A549 treated with dexamethasone at 1 μM for 4 hours (cell line): ENCODE measurements around the gene PUS3. TPM values are rescaled to one million over a fixed set of nuclear protein-coding genes. Genes with fewer than 3 reads are reported as not detected.

Experiments used
- total RNA-seq: library from RNA; stranded (reverse); fragments of 200-300 nt; extraction: Qiagen RNA extraction; gene quantifications from 5 replicates; pipeline ENCODE4 v1.2.3, GENCODE V29; 2022

Gene PUS3, protein sequence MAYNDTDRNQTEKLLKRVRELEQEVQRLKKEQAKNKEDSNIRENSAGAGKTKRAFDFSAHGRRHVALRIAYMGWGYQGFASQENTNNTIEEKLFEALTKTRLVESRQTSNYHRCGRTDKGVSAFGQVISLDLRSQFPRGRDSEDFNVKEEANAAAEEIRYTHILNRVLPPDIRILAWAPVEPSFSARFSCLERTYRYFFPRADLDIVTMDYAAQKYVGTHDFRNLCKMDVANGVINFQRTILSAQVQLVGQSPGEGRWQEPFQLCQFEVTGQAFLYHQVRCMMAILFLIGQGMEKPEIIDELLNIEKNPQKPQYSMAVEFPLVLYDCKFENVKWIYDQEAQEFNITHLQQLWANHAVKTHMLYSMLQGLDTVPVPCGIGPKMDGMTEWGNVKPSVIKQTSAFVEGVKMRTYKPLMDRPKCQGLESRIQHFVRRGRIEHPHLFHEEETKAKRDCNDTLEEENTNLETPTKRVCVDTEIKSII
- total RNA-seq: 8.1 to 11.7 TPM (median 8.7 TPM) in 5 replicates

DNA sequence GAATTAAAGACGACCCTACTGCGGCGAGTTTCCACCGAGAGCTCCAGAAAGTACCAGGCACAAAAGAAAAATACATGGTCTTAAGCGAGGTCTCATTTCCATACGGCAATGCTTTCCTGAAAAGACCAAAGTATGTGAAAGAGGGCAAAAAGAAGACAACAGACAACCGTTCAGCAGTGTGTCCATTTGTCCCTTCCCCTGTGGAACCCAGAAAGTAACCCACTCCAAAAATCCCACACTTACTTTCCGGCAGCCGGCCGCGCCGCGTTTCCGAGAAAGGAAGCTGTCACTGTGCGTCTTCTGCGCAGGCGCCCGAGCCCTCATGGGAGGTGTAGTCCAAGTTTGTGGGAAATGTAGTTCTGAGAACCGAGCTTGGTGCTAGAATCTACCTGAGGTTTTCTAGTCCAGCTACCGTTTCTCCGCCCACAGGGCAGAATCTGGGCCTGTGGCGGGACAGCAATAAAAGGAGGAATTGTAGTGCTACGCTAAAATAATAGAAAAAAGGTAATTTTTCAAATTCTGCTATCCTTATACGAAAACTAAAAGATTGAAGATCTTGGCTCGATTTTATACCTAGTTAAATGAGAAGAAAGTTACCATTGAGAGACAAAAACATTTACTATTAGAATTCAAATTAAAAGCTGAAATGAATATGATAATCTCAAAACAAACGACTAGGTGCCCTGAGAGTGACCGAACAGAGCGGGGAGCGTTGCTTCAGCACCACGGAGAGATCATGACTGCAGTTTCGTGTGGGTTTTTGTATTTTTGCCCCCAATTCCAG lies at the start of gene PUS3:
Gene PUS3, minus strand, starts transcription at position 280 of the 784 bp plus-strand sequence. CDS start 6,922 bp downstream, outside the sequence.

DNA sequence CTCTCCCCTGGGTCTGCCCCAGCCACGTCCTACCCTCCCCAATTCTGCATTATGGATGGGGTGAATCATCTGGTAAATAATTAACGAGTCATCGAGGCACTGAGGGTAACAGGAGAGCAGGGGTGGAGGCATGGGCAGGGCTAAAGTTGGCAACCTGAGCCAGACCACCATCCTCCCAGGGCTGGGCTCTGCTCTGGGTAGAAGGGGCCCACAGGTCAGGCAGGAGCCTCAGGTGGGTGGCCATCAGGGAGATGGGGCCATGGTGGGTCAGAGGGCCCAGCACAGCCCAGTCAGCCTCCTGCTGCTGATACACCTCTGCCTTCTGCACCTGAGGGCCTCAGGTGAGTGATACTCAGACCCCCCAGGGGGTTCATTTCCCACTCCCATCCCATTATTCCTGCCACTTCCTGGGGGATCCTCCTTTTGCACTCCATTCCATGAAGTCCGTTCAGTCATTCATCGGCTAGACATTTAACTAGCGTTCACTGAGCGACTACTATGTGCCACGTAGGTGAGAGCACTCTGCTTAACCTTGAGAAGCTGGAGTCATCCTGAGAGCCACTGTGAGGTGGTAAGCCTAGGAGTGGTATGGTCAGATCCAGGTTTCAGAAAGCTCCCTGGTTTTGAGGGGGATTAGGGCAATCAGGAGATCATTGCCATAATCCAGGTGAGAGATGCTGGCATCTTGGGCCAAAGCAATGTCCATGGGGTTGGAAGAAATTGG lies 43.0 kb upstream of the PUS3 start, which contains the start of gene VSIG10L2:
Gene VSIG10L2, plus strand, starts transcription at position 248 of the 724 bp plus-strand sequence. Its CDS starts 12 bp downstream, at position 260.

DNA sequence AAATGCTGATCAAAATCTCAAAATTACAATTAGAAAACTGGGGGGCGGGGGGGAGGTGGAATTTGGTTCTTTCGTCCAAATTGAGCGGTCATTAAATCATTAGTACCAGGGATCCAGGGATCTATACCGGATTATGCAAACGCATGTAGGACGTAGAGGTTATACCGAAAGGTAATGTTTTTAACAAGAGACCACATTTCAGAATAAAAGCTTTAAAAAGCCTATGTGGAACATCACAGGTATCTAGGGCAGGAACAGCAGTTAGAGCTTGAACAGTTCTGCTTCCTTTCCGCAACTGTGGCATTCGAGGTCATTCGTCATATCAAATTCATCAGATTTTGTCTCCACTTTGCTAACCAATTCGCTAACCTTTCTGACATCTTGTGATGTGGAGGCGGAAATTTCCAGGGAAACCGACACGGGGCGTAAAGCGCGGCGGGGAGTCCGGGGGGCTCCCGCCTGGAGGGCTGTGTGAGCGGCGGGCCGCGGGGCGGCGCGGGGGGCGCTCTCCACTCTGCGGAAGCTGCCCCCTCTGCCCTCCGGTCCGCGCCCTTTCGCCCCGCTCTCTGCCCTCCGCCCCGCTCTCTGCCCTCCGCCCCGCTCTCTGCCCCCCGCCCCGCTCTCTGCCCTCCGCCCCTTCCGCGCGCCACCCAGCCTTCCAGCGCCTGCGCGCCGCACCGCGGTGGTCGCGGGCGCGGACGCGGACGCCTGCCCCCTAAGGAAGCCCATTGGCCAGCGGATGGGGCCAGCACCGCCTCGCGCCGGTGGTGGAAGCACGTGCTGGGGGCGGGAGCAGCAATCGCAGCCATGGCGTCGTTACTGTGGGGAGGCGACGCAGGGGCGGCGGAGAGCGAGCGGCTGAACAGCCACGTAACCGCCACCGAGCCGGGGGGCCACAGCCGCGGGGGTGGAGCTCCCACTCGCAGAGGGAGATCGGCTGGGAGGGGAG lies 979 bp upstream of the PUS3 start, which contains the start of gene DDX25:
Gene DDX25, plus strand, starts transcription at position 798 of the 949 bp plus-strand sequence. Its CDS starts 10 bp downstream, at position 808.

DNA sequence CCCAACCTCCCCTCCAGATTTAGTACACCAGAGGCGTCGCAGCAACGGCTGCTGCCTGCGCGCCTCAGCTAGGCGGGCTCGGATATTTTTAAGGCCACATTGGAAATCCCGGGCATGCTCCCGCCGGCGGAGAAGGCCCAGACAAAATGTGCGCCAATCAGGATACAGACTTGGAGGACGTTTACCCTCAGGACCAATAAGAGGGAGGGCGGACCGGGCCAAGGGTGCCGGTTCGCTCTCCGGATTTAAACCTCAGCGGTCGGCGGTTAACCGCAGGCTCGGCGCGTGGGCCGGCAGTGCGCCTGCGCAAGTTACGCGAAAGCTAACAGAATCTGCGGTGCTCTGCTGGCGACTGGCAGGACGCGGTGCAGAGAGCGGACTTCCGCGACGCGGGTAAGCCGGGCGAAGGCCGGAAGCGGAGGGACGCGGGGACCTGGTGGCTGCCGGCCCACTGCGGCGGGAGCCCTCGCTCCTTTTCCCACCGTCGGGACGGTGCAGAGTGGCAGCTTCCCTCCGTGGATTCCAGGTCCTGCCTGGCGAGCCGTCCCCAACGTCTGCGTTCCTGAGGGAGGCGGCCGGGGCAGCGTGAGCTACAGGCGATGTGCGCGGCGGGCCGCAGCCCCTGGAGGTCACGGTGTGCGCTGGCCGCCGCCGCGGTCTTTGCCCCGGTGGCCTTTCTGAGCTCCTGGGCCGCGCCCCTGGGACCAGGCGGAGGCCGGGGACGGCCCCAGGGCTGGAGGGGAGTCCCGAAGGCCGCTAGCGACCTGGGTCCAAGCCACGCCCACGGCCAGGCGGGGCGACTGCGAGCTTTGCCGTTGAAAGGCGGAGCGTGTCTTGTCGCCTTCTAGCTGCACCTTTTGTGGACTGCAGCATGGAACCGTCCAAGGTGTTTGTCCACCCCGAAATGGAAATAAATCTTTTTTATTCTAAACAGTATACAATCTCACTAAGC lies 15.4 kb downstream of the PUS3 start, which contains the start of gene HYLS1:
Gene HYLS1, plus strand, starts transcription at position 296 of the 952 bp plus-strand sequence. CDS start 11,701 bp downstream, outside the sequence.

Other genes with a start within 250 kb of the PUS3 start
- 0.13 TPM in 1 of 5 replicates, not detected in the others for gene ACRV1, start 222.4 kb downstream of the PUS3 start, total RNA-seq
- not detected in 5 replicates for gene PATE1, start 156.9 kb downstream of the PUS3 start, total RNA-seq
- not detected in 5 replicates for gene PATE2, start 124.4 kb downstream of the PUS3 start, total RNA-seq
- gene PATE3, start 115.1 kb downstream of the PUS3 start, total RNA-seq: not detected in 5 replicates
- not detected in 5 replicates for gene PATE4, start 69.9 kb downstream of the PUS3 start, total RNA-seq
- gene HYLS1, start 15.5 kb downstream of the PUS3 start, total RNA-seq: 11.8 to 13.9 TPM (median 12.5 TPM) in 5 replicates
- not detected in 5 replicates for gene DDX25, start 1.3 kb upstream of the PUS3 start, total RNA-seq
- gene VSIG10L2, start 42.8 kb upstream of the PUS3 start, total RNA-seq: not detected in 5 replicates
- 1.2 to 2.9 TPM (median 1.6 TPM) in 5 replicates for gene CDON, start 159.7 kb upstream of the PUS3 start, total RNA-seq